HG02610 (cell line): ENCODE data around the gene LARP4B.

Experiments
- ATAC-seq: cut with Tn5 transposase; IDR thresholded peaks from one replicate; pipeline ENCODE4 v1.9.1; 2021; ENCODE audit warnings: mild to moderate bottlenecking, moderate library complexity; ENCODE audit not compliant: unreplicated experiment

LARP4B gene

DNA sequence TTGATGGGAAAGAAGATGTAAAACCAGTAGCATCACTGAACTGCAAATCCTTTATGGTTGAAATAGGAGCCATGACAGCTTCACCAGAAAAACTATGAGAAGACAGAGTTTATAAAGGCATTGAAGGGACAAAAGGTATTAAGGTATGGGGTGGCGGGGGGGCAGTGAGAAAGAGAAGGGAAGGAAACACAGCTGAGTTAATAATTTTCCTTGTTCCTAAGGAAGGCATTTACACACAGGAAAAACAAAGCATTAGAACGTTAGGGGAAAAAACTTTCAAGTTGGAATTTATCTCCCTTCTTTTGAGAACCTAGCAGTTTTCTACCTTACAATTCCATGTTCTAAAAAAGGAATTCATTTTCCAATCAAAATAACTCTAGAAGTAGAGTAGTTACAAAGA, 4.4 kb downstream of the LARP4B start:
- ATAC-seq, result no peak

- ATAC-seq, result no peak
Observed at GRCh38 chr10:926075-926698, 5.3 kb downstream of the LARP4B start.

DNA sequence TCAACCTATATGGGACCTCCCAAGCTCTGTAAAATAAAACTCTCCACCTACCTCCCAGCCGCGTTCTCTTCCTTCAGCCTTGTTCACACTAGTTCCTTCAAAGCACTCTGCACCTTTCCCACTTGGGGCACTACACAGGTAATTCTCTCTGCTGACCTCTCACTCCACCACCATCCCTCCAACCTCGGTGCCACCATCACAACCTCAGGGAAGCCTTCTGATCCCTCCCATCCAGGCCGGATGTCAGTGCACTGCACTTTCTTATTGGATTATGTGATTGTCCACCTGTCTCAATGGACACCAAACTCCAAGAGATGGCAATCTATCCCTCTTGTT, 7.0 kb downstream of the LARP4B start:
- no peak for ATAC-seq

- no peak for ATAC-seq
Observed at GRCh38 chr10:923844-924523, 7.5 kb downstream of the LARP4B start.

DNA sequence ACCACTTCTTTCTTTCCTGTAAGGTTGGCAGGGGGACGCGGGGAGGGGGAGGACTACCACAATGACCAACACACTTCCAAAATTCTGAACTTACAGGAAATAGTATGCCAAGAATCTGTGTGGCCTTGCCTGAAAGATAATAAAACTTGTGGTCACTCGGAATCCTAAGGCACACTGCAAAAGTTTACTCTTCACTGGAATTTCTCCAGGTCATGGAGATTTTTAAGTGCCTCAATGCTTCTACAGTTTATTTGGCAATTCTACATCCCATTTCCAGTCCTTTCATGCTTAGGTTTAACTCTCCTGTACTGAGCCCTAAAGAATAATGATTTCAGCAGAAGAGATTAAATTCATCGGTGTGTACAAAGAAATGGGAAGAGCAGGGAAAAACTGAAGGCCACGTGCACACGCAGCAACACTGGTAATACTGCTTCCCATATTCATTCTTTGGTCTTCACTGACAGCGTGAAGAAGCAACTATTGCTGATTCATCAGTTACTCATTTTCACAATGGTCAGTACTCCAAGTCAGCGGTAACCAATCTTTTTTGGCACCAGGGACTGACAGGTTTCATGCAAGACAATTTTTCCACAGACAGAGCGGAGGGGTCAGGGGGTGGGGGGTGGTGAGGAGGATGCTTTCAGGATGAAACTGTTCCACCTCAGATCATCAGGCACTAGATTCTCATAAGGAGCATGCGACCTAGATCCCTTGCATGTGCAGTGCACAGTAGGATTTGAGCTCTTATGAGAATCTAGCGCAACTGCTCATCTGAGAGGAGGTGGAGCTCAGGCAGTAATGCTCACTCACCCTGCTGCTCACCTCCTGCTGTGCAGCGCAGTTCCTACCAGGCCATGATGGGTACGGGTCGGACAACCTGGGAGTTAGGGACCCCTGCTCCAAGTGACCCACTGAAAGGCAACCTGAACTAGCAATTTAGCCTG, 9.8 kb downstream of the LARP4B start:
- no peak for ATAC-seq

DNA sequence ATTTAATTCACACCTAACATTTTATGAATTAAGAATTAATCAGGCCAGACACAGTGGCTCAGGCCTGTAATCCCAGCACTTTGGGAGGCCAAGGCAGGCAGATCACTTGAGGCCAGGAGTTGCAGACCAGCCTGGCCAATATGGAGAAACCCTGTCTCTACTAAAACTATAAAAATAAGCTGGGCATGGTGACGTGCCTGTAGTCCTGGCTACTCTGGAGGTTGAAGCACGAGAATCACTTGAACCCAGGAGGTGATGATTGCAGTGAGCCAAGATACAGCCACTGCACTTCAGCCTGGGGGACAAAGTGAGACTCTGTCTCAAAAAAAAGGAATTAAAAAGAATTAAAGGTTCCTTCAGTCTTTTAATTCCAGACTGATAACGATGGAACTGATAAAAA, 11.1 kb downstream of the LARP4B start:
- ATAC-seq, result no peak

DNA sequence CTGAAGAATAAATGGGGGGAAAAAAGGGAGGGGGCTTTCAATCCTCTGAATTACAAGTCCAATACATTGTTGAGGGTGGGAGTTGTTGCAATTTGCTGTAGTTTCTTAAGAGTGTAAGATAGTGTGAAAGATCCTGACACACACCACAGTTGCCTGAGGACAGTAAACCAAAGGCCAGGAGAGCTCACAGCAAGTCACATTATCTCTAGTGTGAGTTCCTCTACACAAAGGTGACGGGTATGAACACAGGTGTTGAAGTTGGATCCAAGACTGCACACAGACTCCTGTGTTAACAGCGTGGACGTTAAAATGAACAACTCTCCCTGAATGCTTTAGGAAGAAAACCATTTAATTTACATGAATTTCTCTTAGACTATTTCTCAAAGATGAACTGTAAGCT, 12.0 kb downstream of the LARP4B start:
- no peak for ATAC-seq

GRCh38 chr10:917999-918398, 13.5 kb downstream of the LARP4B start:
- no peak for ATAC-seq

DNA sequence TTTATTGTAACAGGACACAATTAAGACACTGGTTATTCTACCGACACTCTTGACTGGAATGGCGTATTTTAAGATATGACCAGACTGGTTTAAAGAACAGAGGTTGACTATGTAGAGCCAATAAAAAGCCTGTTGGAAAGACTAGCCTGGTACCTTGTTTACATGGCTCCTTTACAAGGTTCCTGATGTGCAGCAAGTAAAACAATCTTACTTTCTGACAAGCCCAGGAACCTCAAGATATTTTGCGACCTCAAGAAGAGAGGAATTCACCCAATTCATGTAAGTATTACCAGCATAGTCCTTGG, 14.1 kb downstream of the LARP4B start:
- ATAC-seq, result no peak

DNA sequence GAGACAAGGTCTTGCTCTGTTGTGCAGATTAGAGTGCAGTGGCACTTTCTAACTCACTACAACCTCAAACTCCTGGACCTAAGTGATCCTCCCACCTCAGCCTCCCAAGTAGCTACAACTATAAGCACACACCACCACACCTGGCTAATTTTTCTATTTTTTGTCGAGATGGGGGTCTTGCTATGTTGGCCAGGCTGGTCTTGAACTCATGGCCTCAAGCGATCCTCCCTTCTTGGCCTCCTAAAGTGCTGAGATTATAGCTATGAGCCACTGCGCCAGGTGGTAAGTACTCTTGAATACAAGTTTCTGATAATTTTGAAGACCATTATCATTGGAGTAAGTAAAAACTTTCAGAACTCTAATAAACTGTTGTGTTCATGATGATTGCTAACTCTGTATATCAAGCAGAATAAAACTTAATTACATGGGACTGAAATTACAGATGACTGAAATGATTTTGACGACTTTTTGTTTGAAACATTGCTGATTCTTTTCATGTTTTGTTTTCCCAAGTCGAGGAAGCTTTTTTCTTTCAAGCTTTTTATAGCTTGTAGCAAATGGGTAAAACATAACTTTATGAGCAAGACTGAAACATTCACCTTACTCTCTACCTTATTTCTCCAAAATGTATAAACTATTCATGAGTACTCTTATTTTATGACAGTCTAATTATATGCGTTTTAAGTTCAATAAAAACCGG, 14.6 kb downstream of the LARP4B start:
- no peak for ATAC-seq

DNA sequence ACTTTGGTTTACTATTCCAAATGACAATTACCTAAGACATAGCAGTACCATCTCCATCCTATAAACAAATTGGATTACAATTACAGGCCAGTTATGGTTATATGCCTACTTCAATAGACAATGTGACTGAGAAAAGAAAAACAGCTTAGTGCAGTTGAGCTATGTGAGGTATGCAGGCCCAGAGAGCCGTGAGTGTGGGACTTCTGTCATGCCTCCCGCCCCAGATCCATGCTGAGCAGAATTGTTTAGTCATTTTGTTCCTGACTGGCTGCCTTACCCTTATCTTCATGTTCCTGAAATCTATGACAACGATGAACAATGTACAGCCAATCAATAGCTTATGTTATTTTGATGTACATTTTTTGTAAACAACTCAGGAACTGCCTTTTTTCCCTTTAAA, 21.7 kb downstream of the LARP4B start:
- ATAC-seq, result no peak

- ATAC-seq, result no peak
Observed at GRCh38 chr10:905972-906371, 25.5 kb downstream of the LARP4B start.

DNA sequence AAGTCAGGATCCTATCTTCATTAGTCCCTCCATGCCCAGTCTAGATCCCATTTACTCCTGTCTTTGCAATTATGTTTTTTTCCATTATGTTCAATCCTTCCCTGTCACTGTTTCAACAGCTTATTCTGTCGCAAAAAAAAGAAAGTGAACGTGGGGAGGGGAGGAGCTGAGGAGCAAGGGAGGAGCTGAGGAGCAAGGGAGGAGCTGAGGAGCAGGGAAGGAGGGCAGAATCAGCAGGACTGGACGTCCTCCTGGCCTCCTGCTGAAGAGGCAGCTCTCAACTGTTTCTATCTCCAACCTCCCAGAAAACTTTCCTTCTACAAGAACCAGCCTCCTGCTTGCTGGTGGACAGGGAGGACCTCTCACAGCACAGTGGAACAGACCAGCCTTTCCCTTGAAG, 26.0 kb downstream of the LARP4B start:
- ATAC-seq, result no peak

GRCh38 chr10:904403-904802, 27.1 kb downstream of the LARP4B start:
- no peak for ATAC-seq

DNA sequence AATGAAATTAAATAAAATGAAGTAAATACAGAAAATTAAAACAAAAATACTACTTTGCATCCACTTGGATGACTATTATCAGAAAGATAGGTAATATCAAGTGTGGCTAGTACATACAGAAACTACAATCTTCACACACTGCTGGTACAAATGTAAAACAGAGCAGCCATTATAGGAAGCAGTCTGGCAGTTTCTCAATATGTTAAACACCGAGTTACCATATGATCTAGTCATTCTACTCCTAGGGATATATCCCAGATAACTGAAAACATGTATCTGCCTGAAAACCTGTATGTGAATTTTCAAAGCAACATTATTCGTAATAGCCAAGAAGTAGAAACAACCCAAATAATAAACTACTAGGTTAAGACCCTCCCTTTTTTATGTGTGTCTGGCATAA, 33.4 kb downstream of the LARP4B start:
- no peak for ATAC-seq

GRCh38 chr10:896982-897381, 34.5 kb downstream of the LARP4B start:
- no peak for ATAC-seq

- no peak for ATAC-seq
Observed at GRCh38 chr10:895324-895723, 36.2 kb downstream of the LARP4B start.

- ATAC-seq, result no peak
Observed at GRCh38 chr10:878895-879294, 52.6 kb downstream of the LARP4B start.

- no peak for ATAC-seq
Observed at GRCh38 chr10:878333-878759, 53.2 kb downstream of the LARP4B start.

- no peak for ATAC-seq
Observed at GRCh38 chr10:876438-876837, 55.1 kb downstream of the LARP4B start.

GRCh38 chr10:873020-873419, 58.5 kb downstream of the LARP4B start:
- no peak for ATAC-seq
